Measurements from ENCODE around the gene SLC41A1. TPM values are rescaled to one million over a fixed set of nuclear protein-coding genes. Genes with fewer than 3 reads are reported as not detected.

The SLC41A1 gene
- total RNA-seq, 1 donor from 2014 or later, result 25.9 TPM

DNA sequence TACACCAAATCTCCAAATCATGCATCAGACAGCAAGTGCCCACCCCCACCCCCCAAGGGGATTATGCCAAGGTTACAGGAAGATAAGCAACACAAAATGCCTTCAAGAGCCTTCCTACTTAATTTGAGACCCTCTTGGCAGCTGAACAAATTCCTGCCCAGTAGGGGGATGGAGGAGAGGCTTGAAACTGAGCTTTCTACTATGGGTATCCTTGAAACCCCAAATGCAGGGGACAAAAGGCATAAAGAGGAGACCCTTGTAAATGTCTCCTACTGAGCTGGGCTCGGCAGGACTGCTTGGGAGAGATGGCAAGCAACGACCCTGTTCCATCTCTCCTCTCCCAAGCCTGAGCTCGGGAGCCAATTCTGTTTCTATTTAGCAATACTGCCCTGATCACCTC lies 3.5 kb downstream of the SLC41A1 start:
- Mint-ChIP-seq H3K27ac (no peak overlapping the region), H3K36me3 (peaks cover 17% of the 10 kb centered on the region), H3K4me1 (ENCODE audit: unreplicated experiment) (peaks cover 51% of the 10 kb centered on the region), H3K4me3 (peak overlapping the region; percentile 49), H3K27me3 (no peaks in the 10 kb centered on the region), H3K9me3 (no peaks in the 10 kb centered on the region)
- no peak for DNase-seq (ENCODE audit: extremely low spot score, unreplicated experiment)
- TF ChIP-seq, protein P1, sequence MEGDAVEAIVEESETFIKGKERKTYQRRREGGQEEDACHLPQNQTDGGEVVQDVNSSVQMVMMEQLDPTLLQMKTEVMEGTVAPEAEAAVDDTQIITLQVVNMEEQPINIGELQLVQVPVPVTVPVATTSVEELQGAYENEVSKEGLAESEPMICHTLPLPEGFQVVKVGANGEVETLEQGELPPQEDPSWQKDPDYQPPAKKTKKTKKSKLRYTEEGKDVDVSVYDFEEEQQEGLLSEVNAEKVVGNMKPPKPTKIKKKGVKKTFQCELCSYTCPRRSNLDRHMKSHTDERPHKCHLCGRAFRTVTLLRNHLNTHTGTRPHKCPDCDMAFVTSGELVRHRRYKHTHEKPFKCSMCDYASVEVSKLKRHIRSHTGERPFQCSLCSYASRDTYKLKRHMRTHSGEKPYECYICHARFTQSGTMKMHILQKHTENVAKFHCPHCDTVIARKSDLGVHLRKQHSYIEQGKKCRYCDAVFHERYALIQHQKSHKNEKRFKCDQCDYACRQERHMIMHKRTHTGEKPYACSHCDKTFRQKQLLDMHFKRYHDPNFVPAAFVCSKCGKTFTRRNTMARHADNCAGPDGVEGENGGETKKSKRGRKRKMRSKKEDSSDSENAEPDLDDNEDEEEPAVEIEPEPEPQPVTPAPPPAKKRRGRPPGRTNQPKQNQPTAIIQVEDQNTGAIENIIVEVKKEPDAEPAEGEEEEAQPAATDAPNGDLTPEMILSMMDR (conservative IDR thresholded peaks at IDR 0.05), result no peak

DNA sequence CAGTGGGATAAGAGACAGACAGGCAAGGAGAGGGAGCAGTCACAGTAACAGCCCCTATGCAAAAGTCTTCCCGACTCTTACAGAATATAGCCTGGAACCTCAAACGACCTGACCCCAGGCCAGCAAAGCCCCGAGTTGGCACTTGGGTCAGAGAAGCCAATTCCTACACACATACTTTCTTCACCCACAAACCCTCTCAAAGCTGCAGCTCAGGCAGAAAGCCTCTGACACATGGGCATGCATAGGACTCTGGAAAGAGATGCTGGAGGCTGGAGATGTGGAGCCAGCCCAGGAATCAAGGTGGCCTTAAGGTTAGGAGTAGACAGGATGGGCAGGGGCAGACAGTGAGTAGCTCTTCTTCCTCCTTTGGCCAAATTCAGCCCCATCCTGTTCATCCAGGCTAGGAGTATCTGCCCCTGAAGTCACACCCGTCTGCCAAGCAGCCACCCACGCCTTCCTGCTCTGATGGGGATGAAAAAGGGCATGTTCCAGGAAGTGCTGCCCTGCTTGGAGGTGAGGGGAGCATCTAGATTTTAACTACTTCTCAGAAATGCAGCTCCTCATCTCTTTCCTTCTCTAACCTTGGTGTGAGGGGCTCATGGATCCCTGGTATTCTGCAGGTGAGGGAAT lies 7.8 kb downstream of the SLC41A1 start:
- Mint-ChIP-seq H3K4me1 (ENCODE audit: unreplicated experiment) (peaks cover 24% of the 10 kb centered on the region), H3K9me3 (no peaks in the 10 kb centered on the region), H3K27ac (no peak overlapping the region), H3K36me3 (peaks cover 15% of the 10 kb centered on the region), H3K27me3 (no peaks in the 10 kb centered on the region), H3K4me3 (no peak overlapping the region)
- TF ChIP-seq, protein P1 (conservative IDR thresholded peaks at IDR 0.05), result no peak
- DNase-seq (ENCODE audit: extremely low spot score, unreplicated experiment), result no peak

DNA sequence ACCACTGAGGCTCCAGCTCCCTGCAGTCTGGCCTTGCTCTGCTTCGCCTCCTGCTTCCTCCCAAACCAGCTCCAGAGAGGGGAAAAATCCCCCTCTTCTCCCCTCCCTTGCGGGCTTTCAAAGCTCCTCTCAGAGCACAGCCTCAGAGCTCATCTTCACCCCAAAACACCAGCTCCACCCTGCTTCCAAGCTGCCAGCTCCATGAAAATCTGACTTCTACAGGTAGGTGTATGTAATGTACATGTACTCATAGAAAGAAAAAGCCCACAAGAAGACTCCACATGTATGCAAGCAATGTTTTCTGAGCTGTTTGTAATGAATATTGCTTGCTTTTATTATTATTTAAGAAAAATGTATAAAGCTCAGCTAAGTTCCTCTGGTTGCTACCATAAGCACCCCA lies 8.4 kb downstream of the SLC41A1 start:
- Mint-ChIP-seq H3K4me3 (no peak overlapping the region), H3K27me3 (no peaks in the 10 kb centered on the region), H3K4me1 (ENCODE audit: unreplicated experiment) (peaks cover 24% of the 10 kb centered on the region), H3K9me3 (no peaks in the 10 kb centered on the region), H3K36me3 (peaks cover 15% of the 10 kb centered on the region), H3K27ac (no peak overlapping the region)
- no peak for DNase-seq (ENCODE audit: extremely low spot score, unreplicated experiment)
- TF ChIP-seq, protein P1 (conservative IDR thresholded peaks at IDR 0.05), result no peak

DNA sequence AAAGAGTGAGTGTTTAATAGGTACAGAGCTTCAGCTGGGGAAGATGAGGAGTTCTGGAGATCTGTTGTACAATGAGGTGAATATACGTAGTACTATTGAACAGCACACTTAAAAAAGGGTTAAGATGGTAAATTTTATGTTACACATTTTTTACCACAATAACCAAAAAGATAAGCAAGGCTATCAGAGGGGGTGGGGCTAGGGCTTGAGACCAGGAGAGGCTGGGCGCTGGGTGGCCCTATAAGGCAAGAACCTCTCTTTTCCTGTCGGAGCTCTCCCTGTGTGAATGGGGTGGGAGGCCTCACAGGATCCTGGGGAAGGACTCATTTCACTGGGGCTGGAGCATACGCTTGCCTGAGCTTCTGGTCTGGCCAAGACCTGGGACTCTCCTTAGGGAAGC lies 9.0 kb downstream of the SLC41A1 start:
- peaks cover 19% of the 10 kb centered on the region for H3K4me1 Mint-ChIP-seq (ENCODE audit: unreplicated experiment)
- H3K27ac Mint-ChIP-seq, result no peak overlapping the region
- no peaks in the 10 kb centered on the region for H3K9me3 Mint-ChIP-seq
- TF ChIP-seq, protein P1 (conservative IDR thresholded peaks at IDR 0.05), result no peak
- peaks cover 10% of the 10 kb centered on the region for H3K36me3 Mint-ChIP-seq
- DNase-seq (ENCODE audit: extremely low spot score, unreplicated experiment), result no peak
- H3K4me3 Mint-ChIP-seq, result no peak overlapping the region
- H3K27me3 Mint-ChIP-seq, result no peaks in the 10 kb centered on the region

DNA sequence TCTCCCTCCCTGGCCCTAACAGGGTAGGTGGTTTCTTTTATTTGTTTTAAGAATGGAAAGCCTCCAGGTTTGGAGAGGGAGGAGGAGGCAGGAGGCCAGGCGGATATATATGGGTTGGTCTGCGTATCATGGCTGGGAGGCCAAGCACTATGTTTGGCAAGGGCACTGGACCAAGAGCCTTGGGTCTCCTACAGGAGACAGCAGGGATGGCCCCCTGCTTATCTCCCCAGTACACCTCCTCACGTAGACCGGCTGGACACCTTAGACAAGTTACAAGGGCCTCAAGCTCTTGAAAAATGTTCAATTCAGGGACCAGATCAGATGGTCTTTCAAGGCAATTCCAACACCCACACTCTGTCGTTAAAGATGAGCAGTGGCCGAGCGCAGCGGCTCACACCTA lies 10.9 kb downstream of the SLC41A1 start:
- TF ChIP-seq, protein P1 (conservative IDR thresholded peaks at IDR 0.05), result no peak
- Mint-ChIP-seq H3K4me3 (no peak overlapping the region), H3K36me3 (peaks cover 13% of the 10 kb centered on the region), H3K4me1 (ENCODE audit: unreplicated experiment) (peaks cover 12% of the 10 kb centered on the region), H3K27ac (no peak overlapping the region), H3K27me3 (no peaks in the 10 kb centered on the region), H3K9me3 (no peaks in the 10 kb centered on the region)
- DNase-seq (ENCODE audit: extremely low spot score, unreplicated experiment), result no peak

Measured in type B pancreatic cell (in vitro differentiated cells).